Brain microvascular endothelial cell (primary cell): ENCODE results near the gene DIP2B.
A peak's percentile ranks its signal among the peaks of the same experiment; 100 is the strongest.

Source experiments
- DNase-seq: peaks from one replicate; pipeline ENCODE4 v3.0.0-alpha.2; 2020
- H3K27ac ChIP-seq: fragments of 250-450 bp; sonication (Bioruptor Pico); 2 replicates; pipeline ENCODE4 v1.5.1; 2020; ENCODE audit warnings: mild to moderate bottlenecking, moderate library complexity
- H3K27me3 ChIP-seq: fragments of 250-450 bp; sonication (Bioruptor Pico); replicated peaks from 2 replicates; pipeline ENCODE4 v1.5.1; 2020; ENCODE audit warnings: mild to moderate bottlenecking
- H3K36me3 ChIP-seq: fragments of 250-450 bp; sonication (Bioruptor Pico); replicated peaks from 2 replicates; pipeline ENCODE4 v1.5.1; 2020; ENCODE audit warnings: mild to moderate bottlenecking
- H3K4me3 ChIP-seq: 2 replicates; pipeline ENCODE4 v1.5.1; 2011; ENCODE audit warnings: low read depth, mild to moderate bottlenecking, control low read depth, low read length, moderate library complexity
- CTCF ChIP-seq: IDR thresholded peaks from 2 replicates; pipeline ENCODE4 v1.5.1; 2011; ENCODE audit warnings: low read depth, mild to moderate bottlenecking, moderate library complexity, low read length, control low read depth, inconsistent platforms; ENCODE audit errors: missing control alignments
- in situ Hi-C: cut with HindIII; loops from 2 replicates; pipeline ENCODE4 v1.10.0; 2017; ENCODE audit warnings: low sequenced_read_pairs, low pct_ligation_motif_present

The DIP2B gene

GRCh38 chr12:50569321-50569720 lies 64.5 kb downstream of the DIP2B start:
- no peak for DNase-seq
- TF ChIP-seq CTCF = no peak
- in situ Hi-C loops = no loop called here
- Histone ChIP-seq H3K27me3 (no peaks in the 10 kb centered on the region), H3K27ac (no peak overlapping the region), H3K4me3 (no peak overlapping the region), H3K36me3 (no peaks in the 10 kb centered on the region)

GRCh38 chr12:50569876-50570275 lies 65.1 kb downstream of the DIP2B start:
- in situ Hi-C loops = no loop called here
- no peak overlapping the region for H3K27ac ChIP-seq
- H3K36me3 ChIP-seq = no peaks in the 10 kb centered on the region
- no peaks in the 10 kb centered on the region for H3K27me3 ChIP-seq
- DNase-seq = no peak
- TF ChIP-seq CTCF = no peak
- H3K4me3 ChIP-seq = no peak overlapping the region

- no peak overlapping the region for H3K4me3 ChIP-seq
- in situ Hi-C loops = no loop called here
- no peaks in the 10 kb centered on the region for H3K27me3 ChIP-seq
- no peak for TF ChIP-seq CTCF
- no peak for DNase-seq
- no peaks in the 10 kb centered on the region for H3K36me3 ChIP-seq
- no peak overlapping the region for H3K27ac ChIP-seq
Measured at GRCh38 chr12:50571786-50572185, 67.0 kb downstream of the DIP2B start.

DNA sequence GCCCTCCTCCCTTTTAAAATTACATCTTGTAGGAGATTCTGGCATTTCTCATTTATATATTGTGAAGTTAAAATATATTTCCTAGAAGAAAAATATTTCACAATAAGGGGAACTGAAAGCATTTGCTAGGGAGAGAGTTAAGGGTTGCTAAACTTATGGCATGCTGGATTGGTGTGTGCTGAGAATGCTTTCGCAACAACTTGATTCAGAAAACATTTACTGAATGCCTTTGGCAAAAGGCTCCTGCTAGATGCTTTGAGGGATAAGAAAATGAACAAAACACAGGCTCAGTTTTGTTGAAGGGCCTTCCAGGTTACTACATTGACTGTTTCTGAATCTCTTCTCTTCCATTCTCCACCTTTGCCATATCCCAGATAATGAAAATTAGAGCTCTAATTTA lies 67.5 kb downstream of the DIP2B start:
- Histone ChIP-seq H3K4me3 (no peak overlapping the region), H3K27ac (no peak overlapping the region), H3K27me3 (no peaks in the 10 kb centered on the region), H3K36me3 (no peaks in the 10 kb centered on the region)
- TF ChIP-seq CTCF = no peak
- in situ Hi-C loops = no loop called here
- DNase-seq = peak; percentile 35

- Histone ChIP-seq H3K27me3 (no peaks in the 10 kb centered on the region), H3K36me3 (no peaks in the 10 kb centered on the region), H3K4me3 (no peak overlapping the region), H3K27ac (no peak overlapping the region)
- DNase-seq = no peak
- no peak for TF ChIP-seq CTCF
- in situ Hi-C loops = no loop called here
Measured at GRCh38 chr12:50572760-50573159, 68.0 kb downstream of the DIP2B start.

- no peak for TF ChIP-seq CTCF
Measured at GRCh38 chr12:50573271-50573670, 68.5 kb downstream of the DIP2B start.

More at GRCh38 chr12:50573271-50573670, 68.5 kb downstream of the DIP2B start:
- in situ Hi-C loops = no loop called here
- DNase-seq = no peak
- Histone ChIP-seq H3K27ac (no peak overlapping the region), H3K4me3 (no peak overlapping the region), H3K36me3 (no peaks in the 10 kb centered on the region), H3K27me3 (no peaks in the 10 kb centered on the region)
